Bronchial epithelial cell (primary cell): Measurements from ENCODE around the gene TSPEAR. TPM values are rescaled to one million over a fixed set of nuclear protein-coding genes. Genes with fewer than 3 reads are reported as not detected.

ENCODE experiments used
- DNase-seq: peaks from one replicate; pipeline ENCODE4 v3.0.0-alpha.2; 2010; ENCODE audit warnings: low read depth
- FAIRE-seq: peaks from 2 replicates; lab custom pipeline; 2011; peaks lifted over from hg19 to GRCh38; lab: Jason Lieb, UNC
- H3K27me3 ChIP-seq: 2 replicates; pipeline ENCODE4 v1.5.1; 2011; ENCODE audit warnings: low read length; ENCODE audit not compliant: control insufficient read depth, insufficient read depth
- H3K36me3 ChIP-seq: 2 replicates; pipeline ENCODE4 v1.5.1; 2011; ENCODE audit warnings: low read length; ENCODE audit not compliant: control insufficient read depth, insufficient read depth
- H3K4me3 ChIP-seq: 2 replicates; pipeline ENCODE4 v1.5.1; 2011; ENCODE audit warnings: mild to moderate bottlenecking, low read depth, low read length, control low read depth
- CTCF ChIP-seq: IDR thresholded peaks from 2 replicates; pipeline ENCODE4 v1.5.1; 2011; ENCODE audit warnings: mild to moderate bottlenecking, moderate library complexity, low read length, control low read depth, inconsistent platforms; ENCODE audit not compliant: insufficient read depth, severe bottlenecking
- total RNA-seq: library from RNA; depleted of rRNA; stranded (reverse); fragments of >200 nt; gene quantifications from 2 replicates; pipeline ENCODE4 v1.2.1, GENCODE V29; 2014

Gene TSPEAR
- total RNA-seq, 1 donor from 2014 or later = not detected

- FAIRE-seq (no peak), DNase-seq (no peak)
- H3K27me3 ChIP-seq = no peaks in the 10 kb centered on the region
- no peak for TF ChIP-seq CTCF
- H3K4me3 ChIP-seq = no peak overlapping the region
- no peaks in the 10 kb centered on the region for H3K36me3 ChIP-seq
Measured at GRCh38 chr21:44502171-44502958, 209.0 kb downstream of the TSPEAR start.

GRCh38 chr21:44500111-44500510 is 211.3 kb downstream of the TSPEAR start:
- Histone ChIP-seq H3K4me3 (no peak overlapping the region), H3K27me3 (no peaks in the 10 kb centered on the region), H3K36me3 (no peaks in the 10 kb centered on the region)
- FAIRE-seq = no peak
- no peak for DNase-seq
- TF ChIP-seq CTCF = no peak

- H3K4me3 ChIP-seq = no peak overlapping the region
- no peaks in the 10 kb centered on the region for H3K36me3 ChIP-seq
- no peak for DNase-seq
- no peak for TF ChIP-seq CTCF
- no peak for FAIRE-seq
- no peaks in the 10 kb centered on the region for H3K27me3 ChIP-seq
Measured at GRCh38 chr21:44499631-44500030, 211.7 kb downstream of the TSPEAR start.

- Histone ChIP-seq H3K27me3 (no peaks in the 10 kb centered on the region), H3K4me3 (no peak overlapping the region), H3K36me3 (no peaks in the 10 kb centered on the region)
- FAIRE-seq = no peak
- no peak for DNase-seq
- no peak for TF ChIP-seq CTCF
Measured at GRCh38 chr21:44499211-44499560, 212.2 kb downstream of the TSPEAR start.

GRCh38 chr21:44498280-44499210 is 212.8 kb downstream of the TSPEAR start:
- Histone ChIP-seq H3K27me3 (no peaks in the 10 kb centered on the region), H3K36me3 (no peaks in the 10 kb centered on the region), H3K4me3 (no peak overlapping the region)
- TF ChIP-seq CTCF = no peak
- DNase-seq = no peak
- no peak for FAIRE-seq
